Measurements from ENCODE around the gene SERPINA12. TPM values are rescaled to one million over a fixed set of nuclear protein-coding genes. Genes with fewer than 3 reads are reported as not detected.

SERPINA12 gene
- polyA plus RNA-seq, 1 donor from 2014 or later, result not detected

GRCh38 chr14:94472842-94473241, 36.4 kb downstream of the SERPINA12 start:
- Mint-ChIP-seq H3K4me3 (peak overlapping the region in 1 of 4 donors; percentile 49), H3K9me3 (peaks cover 0 to 5% (median 2%) of the 10 kb centered on the region in 3 donors), H3K4me1 (peaks cover 0 to 15% (median 12%) of the 10 kb centered on the region in 3 donors), H3K36me3 (no peaks in the 10 kb centered on the region), H3K27ac (no peak overlapping the region), H3K27me3 (peaks cover 4% of the 10 kb centered on the region)

- Mint-ChIP-seq H3K36me3 (peaks cover 3% of the 10 kb centered on the region), H3K4me1 (peaks cover 0 to 15% (median 12%) of the 10 kb centered on the region in 3 donors), H3K9me3 (peaks cover 0 to 7% (median 5%) of the 10 kb centered on the region in 3 donors), H3K27me3 (peaks cover 4% of the 10 kb centered on the region), H3K4me3 (no peak overlapping the region), H3K27ac (no peak overlapping the region)
Observed at GRCh38 chr14:94471045-94471444, 38.2 kb downstream of the SERPINA12 start.

GRCh38 chr14:94470311-94470710, 39.0 kb downstream of the SERPINA12 start:
- peaks cover 0 to 9% (median 5%) of the 10 kb centered on the region in 3 donors for H3K9me3 Mint-ChIP-seq
- H3K27me3 Mint-ChIP-seq, result peaks cover 4% of the 10 kb centered on the region
- peaks cover 0 to 15% (median 12%) of the 10 kb centered on the region in 3 donors for H3K4me1 Mint-ChIP-seq
- H3K27ac Mint-ChIP-seq, result no peak overlapping the region
- H3K4me3 Mint-ChIP-seq, result no peak overlapping the region
- peaks cover 3% of the 10 kb centered on the region for H3K36me3 Mint-ChIP-seq

GRCh38 chr14:94469261-94469660, 40.0 kb downstream of the SERPINA12 start:
- H3K4me1 Mint-ChIP-seq, result peaks cover 0 to 15% (median 12%) of the 10 kb centered on the region in 3 donors
- peaks cover 0 to 9% (median 5%) of the 10 kb centered on the region in 3 donors for H3K9me3 Mint-ChIP-seq
- H3K4me3 Mint-ChIP-seq, result no peak overlapping the region
- H3K27ac Mint-ChIP-seq, result no peak overlapping the region
- peaks cover 4% of the 10 kb centered on the region for H3K27me3 Mint-ChIP-seq
- peaks cover 3% of the 10 kb centered on the region for H3K36me3 Mint-ChIP-seq

GRCh38 chr14:94467728-94468520, 41.3 kb downstream of the SERPINA12 start:
- no peak overlapping the region for H3K27ac Mint-ChIP-seq
- H3K4me3 Mint-ChIP-seq, result peak overlapping the region in 2 of 4 donors; percentile 1 to 46
- no peaks in the 10 kb centered on the region for H3K27me3 Mint-ChIP-seq
- peaks cover 0 to 9% (median 8%) of the 10 kb centered on the region in 3 donors for H3K4me1 Mint-ChIP-seq
- peaks cover 0 to 9% (median 5%) of the 10 kb centered on the region in 3 donors for H3K9me3 Mint-ChIP-seq
- peaks cover 3% of the 10 kb centered on the region for H3K36me3 Mint-ChIP-seq

GRCh38 chr14:94466706-94467370, 42.4 kb downstream of the SERPINA12 start:
- Mint-ChIP-seq H3K36me3 (peaks cover 3% of the 10 kb centered on the region), H3K4me3 (no peak overlapping the region), H3K27me3 (peaks cover 3% of the 10 kb centered on the region), H3K27ac (no peak overlapping the region), H3K4me1 (no peaks in the 10 kb centered on the region), H3K9me3 (peaks cover 0 to 10% (median 5%) of the 10 kb centered on the region in 3 donors)

- Mint-ChIP-seq H3K36me3 (peaks cover 3% of the 10 kb centered on the region), H3K27me3 (peaks cover 10% of the 10 kb centered on the region), H3K4me1 (peaks cover 0 to 7% (median 4%) of the 10 kb centered on the region in 3 donors), H3K27ac (no peak overlapping the region), H3K4me3 (no peak overlapping the region), H3K9me3 (peaks cover 0 to 14% (median 5%) of the 10 kb centered on the region in 3 donors)
Observed at GRCh38 chr14:94465042-94465441, 44.2 kb downstream of the SERPINA12 start.

- Mint-ChIP-seq H3K9me3 (peaks cover 0 to 14% (median 5%) of the 10 kb centered on the region in 3 donors), H3K4me3 (no peak overlapping the region), H3K27me3 (peaks cover 10% of the 10 kb centered on the region), H3K4me1 (peaks cover 0 to 7% (median 4%) of the 10 kb centered on the region in 3 donors), H3K36me3 (peaks cover 3% of the 10 kb centered on the region), H3K27ac (no peak overlapping the region)
Observed at GRCh38 chr14:94464290-94464689, 45.0 kb downstream of the SERPINA12 start.

- Mint-ChIP-seq H3K4me1 (peaks cover 0 to 7% (median 4%) of the 10 kb centered on the region in 3 donors), H3K4me3 (no peak overlapping the region), H3K9me3 (peaks cover 0 to 16% (median 5%) of the 10 kb centered on the region in 3 donors), H3K27ac (no peak overlapping the region), H3K27me3 (peaks cover 10% of the 10 kb centered on the region), H3K36me3 (peaks cover 3% of the 10 kb centered on the region)
Observed at GRCh38 chr14:94462763-94463572, 46.3 kb downstream of the SERPINA12 start.

GRCh38 chr14:94462219-94462551, 47.1 kb downstream of the SERPINA12 start:
- Mint-ChIP-seq H3K27ac (peak overlapping the region in 1 of 3 donors; percentile 74), H3K9me3 (peaks cover 5 to 15% (median 6%) of the 10 kb centered on the region in 3 donors), H3K36me3 (peaks cover 3% of the 10 kb centered on the region), H3K4me3 (peak overlapping the region in 1 of 4 donors; percentile 63), H3K4me1 (peaks cover 0 to 7% (median 4%) of the 10 kb centered on the region in 3 donors), H3K27me3 (peaks cover 15% of the 10 kb centered on the region)

- Mint-ChIP-seq H3K4me1 (peaks cover 0 to 7% (median 4%) of the 10 kb centered on the region in 3 donors), H3K4me3 (no peak overlapping the region), H3K27me3 (peaks cover 17% of the 10 kb centered on the region), H3K36me3 (peaks cover 3% of the 10 kb centered on the region), H3K27ac (no peak overlapping the region), H3K9me3 (peaks cover 7 to 16% (median 11%) of the 10 kb centered on the region in 3 donors)
Observed at GRCh38 chr14:94461526-94462218, 47.6 kb downstream of the SERPINA12 start.

GRCh38 chr14:94460631-94461416, 48.4 kb downstream of the SERPINA12 start:
- H3K9me3 Mint-ChIP-seq, result peaks cover 9 to 16% (median 12%) of the 10 kb centered on the region in 3 donors
- H3K27ac Mint-ChIP-seq, result no peak overlapping the region
- H3K4me1 Mint-ChIP-seq, result peaks cover 0 to 7% (median 4%) of the 10 kb centered on the region in 3 donors
- H3K27me3 Mint-ChIP-seq, result peaks cover 22% of the 10 kb centered on the region
- no peaks in the 10 kb centered on the region for H3K36me3 Mint-ChIP-seq
- H3K4me3 Mint-ChIP-seq, result peak overlapping the region in 2 of 4 donors; percentile 50 to 54

- H3K27ac Mint-ChIP-seq, result no peak overlapping the region
- H3K4me3 Mint-ChIP-seq, result no peak overlapping the region
- H3K36me3 Mint-ChIP-seq, result no peaks in the 10 kb centered on the region
- H3K4me1 Mint-ChIP-seq, result peaks cover 0 to 7% (median 4%) of the 10 kb centered on the region in 3 donors
- H3K9me3 Mint-ChIP-seq, result peaks cover 13 to 19% (median 14%) of the 10 kb centered on the region in 3 donors
- peaks cover 24% of the 10 kb centered on the region for H3K27me3 Mint-ChIP-seq
Observed at GRCh38 chr14:94458558-94459205, 50.6 kb downstream of the SERPINA12 start.
